Lung (tissue), 12 donors: ENCODE data around the gene DDX10. TPM values are rescaled to one million over a fixed set of nuclear protein-coding genes. Genes with fewer than 3 reads are reported as not detected.

ENCODE experiments used
- ATAC-seq: fragments of 200-7000 bp; cut with Tn5 transposase; one replicate; pipeline ENCODE4 v1.9.1; 2020; ENCODE audit warnings: moderate number of reproducible peaks; ENCODE audit not compliant: insufficient read depth, low FRiP score
- DNase-seq, 3 donors: peaks; one replicate each; pipeline ENCODE4 v3.0.0-alpha.2; 2013 to 2017
- H3K27ac ChIP-seq, 2 donors: one replicate each; pipeline ENCODE4 v1.5.1; 2013; ENCODE audit warnings: mild to moderate bottlenecking in 2 of 2, moderate library complexity in 2 of 2, control low read depth in 1 of 2, inconsistent platforms in 1 of 2, low read depth in 1 of 2, low read length in 1 of 2
- H3K27me3 ChIP-seq, 3 donors: one replicate each; pipeline ENCODE4 v1.5.1; 2013; ENCODE audit warnings: low read length in 2 of 3; ENCODE audit not compliant: control insufficient read depth in 3 of 3, insufficient read depth in 3 of 3
- H3K36me3 ChIP-seq, 4 donors: one replicate each; pipeline ENCODE4 v1.5.1; 2013; ENCODE audit warnings: low read length in 4 of 4, mild to moderate bottlenecking in 1 of 4, moderate library complexity in 1 of 4; ENCODE audit not compliant: control insufficient read depth in 4 of 4, insufficient read depth in 4 of 4
- H3K4me1 ChIP-seq, 5 donors: one replicate each; pipeline ENCODE4 v1.5.1; 2013; ENCODE audit warnings: low read length in 5 of 5, mild to moderate bottlenecking in 2 of 5, moderate library complexity in 1 of 5; ENCODE audit not compliant: control insufficient read depth in 5 of 5, insufficient read depth in 5 of 5
- H3K4me3 ChIP-seq: one replicate; pipeline ENCODE4 v1.5.1; 2013; ENCODE audit warnings: mild to moderate bottlenecking, control low read depth, moderate library complexity
- H3K9ac ChIP-seq, 2 donors: one replicate each; pipeline ENCODE4 v1.5.1; 2013; ENCODE audit warnings: low read length in 2 of 2, control low read depth in 1 of 2; ENCODE audit not compliant: insufficient read depth in 1 of 2
- H3K9me3 ChIP-seq, 4 donors: one replicate each; pipeline ENCODE4 v1.5.1; 2013; ENCODE audit warnings: low read length in 3 of 4, mild to moderate bottlenecking in 1 of 4, moderate library complexity in 1 of 4; ENCODE audit not compliant: control insufficient read depth in 4 of 4, insufficient read depth in 3 of 4
- CTCF ChIP-seq: IDR thresholded peaks from 2 replicates; pipeline ENCODE4 v1.5.1; 2012; ENCODE audit warnings: mild to moderate bottlenecking; ENCODE audit errors: control extremely low read depth, extremely low read depth
- WGBS, 2 donors: extraction: QIAGEN DNeasy Blood & Tissue Kit; methylation state at CpG; one replicate each; pipeline ENCODE4 v1.1.7; 2013; 5-methylcytosine and 5-hydroxymethylcytosine counted together
- polyA plus RNA-seq, 2 donors: library from polyadenylated mRNA; stranded (reverse); fragments of 200-250 nt; gene quantifications; one replicate each; pipeline ENCODE4 v1.2.1, GENCODE V29; 2013
- total RNA-seq, 2 donors: library from RNA; depleted of rRNA in 1 of 2; stranded (reverse); fragments of >200 nt in 1 of 2; gene quantifications; one replicate each; pipeline ENCODE4 v1.2.1, GENCODE V29; 2014 to 2021
- donor health status: control.
- donor health status: control.
- donor health status: Bipolar disorder and iron deficiency.
- donor health status: healthy.
- donor health status: DM: yes; HTN: yes; CAD: no.

DDX10 gene
- total and polyA plus RNA-seq, 4 donors = 13.9 to 30.5 (median 18.8) TPM

GRCh38 chr11:108685419-108686130, 20.7 kb downstream of the DDX10 start:
- Histone ChIP-seq H3K4me3 (no peak overlapping the region), H3K9me3 (no peaks in the 10 kb centered on the region), H3K27ac (no peak overlapping the region), H3K36me3 (peaks cover 9 to 17% (median 12%) of the 10 kb centered on the region in 4 donors), H3K9ac (no peak overlapping the region), H3K4me1 (no peaks in the 10 kb centered on the region), H3K27me3 (no peaks in the 10 kb centered on the region)
- DNase-seq (no peak), ATAC-seq (no peak)
- WGBS, 2 donors = 90 to 92% methylated on average over 3 to 5 of the region's 7 CpGs
- TF ChIP-seq CTCF = no peak

GRCh38 chr11:108693852-108694251, 29.0 kb downstream of the DDX10 start:
- no peaks in the 10 kb centered on the region for H3K4me1 ChIP-seq
- ATAC-seq = no peak
- 91 to 100% methylated on average over 2 of the region's 2 CpGs for WGBS, 2 donors

GRCh38 chr11:108694846-108695245, 30.0 kb downstream of the DDX10 start:
- Histone ChIP-seq H3K27me3 (no peaks in the 10 kb centered on the region), H3K36me3 (peaks cover 9 to 18% (median 13%) of the 10 kb centered on the region in 4 donors), H3K9ac (no peak overlapping the region), H3K4me3 (no peak overlapping the region), H3K4me1 (no peaks in the 10 kb centered on the region), H3K9me3 (no peaks in the 10 kb centered on the region), H3K27ac (no peak overlapping the region)
- ATAC-seq (no peak), DNase-seq (no peak)
- WGBS, 2 donors = 91 to 95% methylated on average over 1 of the region's 1 CpG
- no peak for TF ChIP-seq CTCF

More at GRCh38 chr11:108693852-108694251, 29.0 kb downstream of the DDX10 start:
- no peak overlapping the region for H3K27ac ChIP-seq
- no peak overlapping the region for H3K4me3 ChIP-seq
- no peak for DNase-seq
- H3K36me3 ChIP-seq = peaks cover 7 to 25% (median 12%) of the 10 kb centered on the region in 4 donors
- H3K9ac ChIP-seq = no peak overlapping the region
- H3K27me3 ChIP-seq = no peaks in the 10 kb centered on the region
- TF ChIP-seq CTCF = no peak
- H3K9me3 ChIP-seq = no peaks in the 10 kb centered on the region
